ENCODE data around the gene NET1.
A peak's percentile ranks its signal among the peaks of the same experiment; 100 is the strongest.

NET1 gene

GRCh38 chr10:5447056-5447455 is 34.7 kb downstream of the NET1 start:
- Histone ChIP-seq H3F3A (ENCODE audit: insufficient read depth, low read length) (peaks cover 4% of the 10 kb centered on the region; the same call in 1 of the 2 replicates), H2AFZ (ENCODE audit: low read length) (no peak overlapping the region), H3K36me3 (ENCODE audit: insufficient read depth, low read length) (peaks cover 5% of the 10 kb centered on the region; the same call in 1 of the 2 replicates), H3K27ac (ENCODE audit: low read depth, low read length, poor library complexity, severe bottlenecking) (no peak overlapping the region), H3K79me2 (ENCODE audit: insufficient read depth, low read length) (no peaks in the 10 kb centered on the region), H3K9me2 (ENCODE audit: low read depth, low read length) (no peaks in the 10 kb centered on the region), H3K9ac (ENCODE audit: low read length) (peak overlapping the region; percentile 59), H3K9me3 (ENCODE audit: low read length) (no peaks in the 10 kb centered on the region), H3K27me3 (ENCODE audit: insufficient read depth, low read length) (no peaks in the 10 kb centered on the region), H3K4me2 (ENCODE audit: low read length) (peak overlapping the region; percentile 80), H3K4me3 (ENCODE audit: low read depth, low read length, poor library complexity, severe bottlenecking) (peak overlapping the region; percentile 58), H4K20me1 (ENCODE audit: insufficient read depth, low read length) (no peaks in the 10 kb centered on the region), H3K4me1 (ENCODE audit: insufficient read depth, low read length, severe bottlenecking) (peaks cover 21% of the 10 kb centered on the region)
- TF ChIP-seq EZH2 (IDR thresholded peaks at IDR 0.05; ENCODE audit: borderline replicate concordance, low read length) (no peak), CTCF (IDR thresholded peaks at IDR 0.05; ENCODE audit: low read length) (no peak)

GRCh38 chr10:5447611-5448071 is 35.3 kb downstream of the NET1 start:
- H3K4me1 ChIP-seq (ENCODE audit: insufficient read depth, low read length, severe bottlenecking): peaks cover 21% of the 10 kb centered on the region
- H3K9me3 ChIP-seq (ENCODE audit: low read length): no peaks in the 10 kb centered on the region
- peak overlapping the region; percentile 58 for H3K4me3 ChIP-seq (ENCODE audit: low read depth, low read length, poor library complexity, severe bottlenecking)
- H3K36me3 ChIP-seq (ENCODE audit: insufficient read depth, low read length): peaks cover 11% of the 10 kb centered on the region
- no peak overlapping the region for H3K27ac ChIP-seq (ENCODE audit: low read depth, low read length, poor library complexity, severe bottlenecking)
- H3F3A ChIP-seq (ENCODE audit: insufficient read depth, low read length): peaks cover 4% of the 10 kb centered on the region; the same call in 1 of the 2 replicates
- H4K20me1 ChIP-seq (ENCODE audit: insufficient read depth, low read length): no peaks in the 10 kb centered on the region
- no peak overlapping the region for H2AFZ ChIP-seq (ENCODE audit: low read length)
- peak overlapping the region; percentile 80 for H3K4me2 ChIP-seq (ENCODE audit: low read length)
- H3K9me2 ChIP-seq (ENCODE audit: low read depth, low read length): no peaks in the 10 kb centered on the region
- no peaks in the 10 kb centered on the region for H3K79me2 ChIP-seq (ENCODE audit: insufficient read depth, low read length)
- H3K27me3 ChIP-seq (ENCODE audit: insufficient read depth, low read length): no peaks in the 10 kb centered on the region
- no peak overlapping the region for H3K9ac ChIP-seq (ENCODE audit: low read length)
- no peak for TF ChIP-seq CTCF (IDR thresholded peaks at IDR 0.05; ENCODE audit: low read length)
- no peak for TF ChIP-seq EZH2 (IDR thresholded peaks at IDR 0.05; ENCODE audit: borderline replicate concordance, low read length)

GRCh38 chr10:5448333-5449001 is 36.1 kb downstream of the NET1 start:
- TF ChIP-seq CTCF (IDR thresholded peaks at IDR 0.05; ENCODE audit: low read length) (no peak), EZH2 (IDR thresholded peaks at IDR 0.05; ENCODE audit: borderline replicate concordance, low read length) (no peak)
- H3K4me2 ChIP-seq (ENCODE audit: low read length): no peak overlapping the region
- H3K36me3 ChIP-seq (ENCODE audit: insufficient read depth, low read length): peaks cover 19% of the 10 kb centered on the region
- no peak overlapping the region for H3K27ac ChIP-seq (ENCODE audit: low read depth, low read length, poor library complexity, severe bottlenecking)
- no peaks in the 10 kb centered on the region for H3K9me3 ChIP-seq (ENCODE audit: low read length)
- no peak overlapping the region for H3K9ac ChIP-seq (ENCODE audit: low read length)
- no peaks in the 10 kb centered on the region for H3K27me3 ChIP-seq (ENCODE audit: insufficient read depth, low read length)
- H3F3A ChIP-seq (ENCODE audit: insufficient read depth, low read length): peaks cover 4% of the 10 kb centered on the region; the same call in 1 of the 2 replicates
- H3K9me2 ChIP-seq (ENCODE audit: low read depth, low read length): no peaks in the 10 kb centered on the region
- no peaks in the 10 kb centered on the region for H4K20me1 ChIP-seq (ENCODE audit: insufficient read depth, low read length)
- no peaks in the 10 kb centered on the region for H3K79me2 ChIP-seq (ENCODE audit: insufficient read depth, low read length)
- no peak overlapping the region for H3K4me3 ChIP-seq (ENCODE audit: low read depth, low read length, poor library complexity, severe bottlenecking)
- peaks cover 21% of the 10 kb centered on the region for H3K4me1 ChIP-seq (ENCODE audit: insufficient read depth, low read length, severe bottlenecking)
- no peak overlapping the region for H2AFZ ChIP-seq (ENCODE audit: low read length)

Data from OCI-LY1 (cell line).